DOHH2 (cell line): ENCODE measurements around the gene TXNDC11.

Source experiments
- H3F3A ChIP-seq: fragments of 200-600 bp; sonication (generic), shearing (Covaris generic); 2 replicates; pipeline ENCODE4 v1.6.0; 2016; ENCODE audit warnings: antibody characterized with exemption, mild to moderate bottlenecking; ENCODE audit not compliant: control insufficient read depth, insufficient read depth
- H3K27ac ChIP-seq: fragments of 200-600 bp; sonication (generic); 2 replicates; pipeline ENCODE4 v1.5.1; 2014; ENCODE audit warnings: low read depth, mild to moderate bottlenecking, low read length, moderate library complexity
- H3K27me3 ChIP-seq: fragments of 200-600 bp; sonication (generic); 2 replicates; pipeline ENCODE4 v1.6.1; 2014; ENCODE audit warnings: mild to moderate bottlenecking, low read length, mixed read lengths; ENCODE audit not compliant: control insufficient read depth
- H3K36me3 ChIP-seq: fragments of 200-600 bp; sonication (generic); 2 replicates; pipeline ENCODE4 v1.6.1; 2014; ENCODE audit warnings: mild to moderate bottlenecking, low read length, moderate library complexity, mixed read lengths; ENCODE audit not compliant: control insufficient read depth
- H3K4me1 ChIP-seq: fragments of 200-600 bp; sonication (generic); 2 replicates; pipeline ENCODE4 v1.6.1; 2014; ENCODE audit warnings: mild to moderate bottlenecking, low read length, mixed read lengths; ENCODE audit not compliant: control insufficient read depth
- H3K4me2 ChIP-seq: fragments of 200-600 bp; sonication (generic); 2 replicates; pipeline ENCODE4 v1.6.0; 2014; ENCODE audit warnings: mild to moderate bottlenecking, low read length, moderate library complexity
- H3K4me3 ChIP-seq: fragments of 200-600 bp; sonication (generic); 2 replicates; pipeline ENCODE4 v1.5.1; 2014; ENCODE audit warnings: mild to moderate bottlenecking, low read length, mixed read lengths
- H3K79me2 ChIP-seq: fragments of 200-600 bp; sonication (generic); 2 replicates; pipeline ENCODE4 v1.6.1; 2014; ENCODE audit warnings: mild to moderate bottlenecking, low read length, mixed read lengths; ENCODE audit not compliant: control insufficient read depth
- H3K9me2 ChIP-seq: fragments of 200-600 bp; sonication (generic); replicated peaks from 2 replicates; pipeline ENCODE4 v1.6.1; 2014; ENCODE audit warnings: mild to moderate bottlenecking, low read length, mixed read lengths; ENCODE audit not compliant: control insufficient read depth
- H3K9me3 ChIP-seq: fragments of 200-600 bp; sonication (generic); 2 replicates; pipeline ENCODE4 v1.6.1; 2014; ENCODE audit warnings: antibody characterized with exemption, low read length, mixed read lengths; ENCODE audit not compliant: control insufficient read depth, insufficient read depth
- H4K20me1 ChIP-seq: fragments of 200-600 bp; sonication (generic); 2 replicates; pipeline ENCODE4 v1.6.0; 2014; ENCODE audit warnings: low read depth, mild to moderate bottlenecking, antibody characterized with exemption, low read length, moderate library complexity; ENCODE audit not compliant: control insufficient read depth, insufficient read depth
- EZH2phosphoT487 ChIP-seq: fragments of 200-600 bp; sonication (generic); IDR thresholded peaks from 2 replicates; pipeline ENCODE4 v1.6.1; 2017; ENCODE audit warnings: borderline replicate concordance, mild to moderate bottlenecking, antibody characterized with exemption, low read length, moderate library complexity, mixed read lengths
- TF ChIP-seq, protein P1 (sequence below): fragments of 200-600 bp; sonication (generic); IDR thresholded peaks from one replicate; pipeline ENCODE4 v1.5.1; 2014; ENCODE audit warnings: antibody characterized with exemption, mild to moderate bottlenecking, low read depth, low read length; ENCODE audit not compliant: poor library complexity, severe bottlenecking

TXNDC11 gene

GRCh38 chr16:11639008-11639562 lies 103.6 kb downstream of the TXNDC11 start:
- no peak overlapping the region for H3K4me3 ChIP-seq

DNA sequence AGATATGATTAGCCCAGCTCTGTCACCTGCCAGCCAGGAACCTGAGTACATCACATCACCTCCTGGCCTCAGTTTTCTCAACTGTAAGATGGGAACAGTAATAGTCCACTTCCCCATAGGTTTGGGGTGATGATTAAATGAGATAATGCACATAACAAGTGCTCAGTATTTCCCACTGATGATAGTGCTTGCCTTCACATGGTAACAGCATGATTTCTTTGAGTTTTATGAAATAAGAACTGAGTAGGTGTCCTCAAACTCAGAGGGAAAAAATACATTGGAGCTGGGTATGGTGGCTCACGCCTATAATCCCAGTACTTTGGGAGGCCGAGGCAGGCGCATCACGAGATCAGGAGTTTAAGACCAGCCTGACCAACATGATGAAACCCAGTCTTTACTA lies 104.5 kb downstream of the TXNDC11 start:
- H3K4me1 ChIP-seq = peaks cover 55% of the 10 kb centered on the region
- no peaks in the 10 kb centered on the region for H3K9me3 ChIP-seq
- H3F3A ChIP-seq = peaks cover 3% of the 10 kb centered on the region; the same call in 1 of the 2 replicates
- H3K79me2 ChIP-seq = no peaks in the 10 kb centered on the region
- H3K36me3 ChIP-seq = no peaks in the 10 kb centered on the region
- H3K27me3 ChIP-seq = no peaks in the 10 kb centered on the region
- H3K4me3 ChIP-seq = no peak overlapping the region
- H3K27ac ChIP-seq = no peak overlapping the region
- no peaks in the 10 kb centered on the region for H3K9me2 ChIP-seq
- H3K4me2 ChIP-seq = no peak overlapping the region
- no peaks in the 10 kb centered on the region for H4K20me1 ChIP-seq
- TF ChIP-seq EZH2phosphoT487 = no peak
- TF ChIP-seq, protein P1, sequence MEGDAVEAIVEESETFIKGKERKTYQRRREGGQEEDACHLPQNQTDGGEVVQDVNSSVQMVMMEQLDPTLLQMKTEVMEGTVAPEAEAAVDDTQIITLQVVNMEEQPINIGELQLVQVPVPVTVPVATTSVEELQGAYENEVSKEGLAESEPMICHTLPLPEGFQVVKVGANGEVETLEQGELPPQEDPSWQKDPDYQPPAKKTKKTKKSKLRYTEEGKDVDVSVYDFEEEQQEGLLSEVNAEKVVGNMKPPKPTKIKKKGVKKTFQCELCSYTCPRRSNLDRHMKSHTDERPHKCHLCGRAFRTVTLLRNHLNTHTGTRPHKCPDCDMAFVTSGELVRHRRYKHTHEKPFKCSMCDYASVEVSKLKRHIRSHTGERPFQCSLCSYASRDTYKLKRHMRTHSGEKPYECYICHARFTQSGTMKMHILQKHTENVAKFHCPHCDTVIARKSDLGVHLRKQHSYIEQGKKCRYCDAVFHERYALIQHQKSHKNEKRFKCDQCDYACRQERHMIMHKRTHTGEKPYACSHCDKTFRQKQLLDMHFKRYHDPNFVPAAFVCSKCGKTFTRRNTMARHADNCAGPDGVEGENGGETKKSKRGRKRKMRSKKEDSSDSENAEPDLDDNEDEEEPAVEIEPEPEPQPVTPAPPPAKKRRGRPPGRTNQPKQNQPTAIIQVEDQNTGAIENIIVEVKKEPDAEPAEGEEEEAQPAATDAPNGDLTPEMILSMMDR = no peak

More at GRCh38 chr16:11639008-11639562, 103.6 kb downstream of the TXNDC11 start:
- H3K79me2 ChIP-seq = no peaks in the 10 kb centered on the region
- no peaks in the 10 kb centered on the region for H3K9me2 ChIP-seq
- no peaks in the 10 kb centered on the region for H3K36me3 ChIP-seq
- peaks cover 2% of the 10 kb centered on the region; the same call in 1 of the 2 replicates for H3F3A ChIP-seq
- no peaks in the 10 kb centered on the region for H4K20me1 ChIP-seq
- peaks cover 45% of the 10 kb centered on the region for H3K4me1 ChIP-seq
- H3K4me2 ChIP-seq = no peak overlapping the region
- no peak overlapping the region for H3K27ac ChIP-seq
- H3K27me3 ChIP-seq = no peaks in the 10 kb centered on the region
- H3K9me3 ChIP-seq = no peaks in the 10 kb centered on the region
- no peak for TF ChIP-seq EZH2phosphoT487
- TF ChIP-seq, protein P1 = no peak

DNA sequence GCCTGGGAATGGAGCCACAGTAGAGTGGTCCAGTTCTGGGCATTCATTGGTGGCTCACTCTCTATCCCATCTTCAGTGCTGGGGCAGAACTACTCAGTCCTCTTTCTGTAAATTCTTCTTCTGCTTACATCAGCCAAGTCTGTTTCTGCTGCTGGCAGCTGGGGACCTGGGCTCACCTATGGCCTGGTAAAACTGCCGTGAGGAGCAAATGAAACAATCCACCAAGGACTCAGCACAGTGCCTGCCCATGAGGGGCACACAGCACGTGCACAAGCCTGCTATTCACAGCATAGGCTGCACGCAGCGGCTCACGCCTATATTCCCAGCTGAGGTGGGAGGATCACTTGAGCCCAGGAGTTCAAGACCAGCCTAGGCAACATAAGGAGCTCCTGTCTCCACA lies 105.3 kb downstream of the TXNDC11 start:
- no peaks in the 10 kb centered on the region for H3K9me3 ChIP-seq
- H3K27ac ChIP-seq = no peak overlapping the region
- no peak overlapping the region for H3K4me3 ChIP-seq
- no peaks in the 10 kb centered on the region for H3K79me2 ChIP-seq
- no peaks in the 10 kb centered on the region for H3K9me2 ChIP-seq
- no peaks in the 10 kb centered on the region for H3K36me3 ChIP-seq
- no peak for TF ChIP-seq EZH2phosphoT487
- TF ChIP-seq, protein P1 = no peak
- H3F3A ChIP-seq = peaks cover 3% of the 10 kb centered on the region; the same call in 1 of the 2 replicates
- H3K4me1 ChIP-seq = peaks cover 57% of the 10 kb centered on the region
- H3K27me3 ChIP-seq = no peaks in the 10 kb centered on the region
- no peak overlapping the region for H3K4me2 ChIP-seq
- no peaks in the 10 kb centered on the region for H4K20me1 ChIP-seq
